Measurements from ENCODE around the gene PRKCH. TPM values are rescaled to one million over a fixed set of nuclear protein-coding genes. Genes with fewer than 3 reads are reported as not detected.
A peak's percentile ranks its signal among the peaks of the same experiment; 100 is the strongest.
"Not testable (repeated sequence)": the region's sequence is repeated elsewhere in the genome, so short reads cannot be mapped to it uniquely, and the experiment has no call there.

PRKCH gene
- total RNA-seq, 1 donor from 2014 or later = 209 TPM

DNA sequence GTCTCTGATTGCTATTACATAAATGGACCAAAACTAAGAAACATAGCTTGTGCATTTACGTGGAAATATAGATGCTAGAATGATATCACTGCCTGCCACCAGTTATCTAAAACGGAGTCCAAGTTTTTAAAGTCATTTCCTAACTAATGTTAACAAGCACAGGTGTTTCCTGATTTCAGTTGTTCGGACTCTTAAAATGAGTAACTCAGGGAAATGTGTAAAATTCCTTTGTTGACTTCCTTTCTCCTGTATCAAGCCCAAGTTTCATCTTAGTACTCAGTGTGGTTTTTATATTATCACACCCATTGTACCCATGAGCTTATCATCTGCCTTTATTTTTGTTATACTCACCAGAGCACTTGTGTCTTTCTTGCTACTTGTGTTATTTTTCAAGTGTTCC lies 13.2 kb upstream of the PRKCH start:
- DNase-seq (ENCODE audit: low read depth in 2 of 2) = peak; percentile 90 to 96

DNA sequence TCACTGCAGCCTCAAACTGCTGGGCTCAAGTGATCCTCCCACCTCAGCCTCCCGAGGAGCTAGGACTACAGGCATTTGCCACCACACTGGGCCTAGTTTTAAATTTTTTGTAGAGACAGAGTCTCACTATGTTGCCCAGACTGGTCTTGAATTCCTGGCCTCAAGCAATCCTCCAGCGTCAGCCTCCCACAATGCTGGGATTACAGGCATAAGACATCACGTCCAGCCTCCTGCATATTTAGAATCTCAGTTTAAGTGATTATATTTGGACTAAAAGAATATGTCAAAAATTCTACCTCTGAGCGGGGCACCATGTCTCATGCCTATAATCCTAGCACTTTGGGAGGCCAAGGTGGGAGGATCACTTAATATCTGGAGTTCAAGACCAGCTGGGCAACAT lies 12.7 kb upstream of the PRKCH start:
- not testable (repeated sequence) for DNase-seq (ENCODE audit: low read depth in 2 of 2)

DNA sequence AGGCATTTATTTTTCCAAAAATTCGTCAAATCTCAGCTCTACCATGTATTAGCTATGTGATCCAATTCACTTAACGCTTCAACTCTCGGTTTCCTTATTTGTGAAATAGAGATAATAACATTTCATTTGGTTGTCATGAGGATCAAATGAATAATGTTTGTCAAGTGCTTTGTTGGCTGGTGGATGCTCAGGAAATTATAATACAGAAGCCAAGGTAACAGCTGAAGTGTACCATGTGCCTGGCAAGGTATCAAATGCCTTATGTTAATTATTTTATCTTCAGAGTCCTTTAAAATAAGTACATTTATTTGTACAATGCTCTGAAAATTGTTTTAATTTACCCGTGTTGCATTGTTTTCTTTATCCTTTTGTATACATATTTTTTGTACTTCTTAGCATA lies 6.1 kb upstream of the PRKCH start:
- DNase-seq (ENCODE audit: low read depth in 2 of 2) = peak in 1 of 2 donors; percentile 55

DNA sequence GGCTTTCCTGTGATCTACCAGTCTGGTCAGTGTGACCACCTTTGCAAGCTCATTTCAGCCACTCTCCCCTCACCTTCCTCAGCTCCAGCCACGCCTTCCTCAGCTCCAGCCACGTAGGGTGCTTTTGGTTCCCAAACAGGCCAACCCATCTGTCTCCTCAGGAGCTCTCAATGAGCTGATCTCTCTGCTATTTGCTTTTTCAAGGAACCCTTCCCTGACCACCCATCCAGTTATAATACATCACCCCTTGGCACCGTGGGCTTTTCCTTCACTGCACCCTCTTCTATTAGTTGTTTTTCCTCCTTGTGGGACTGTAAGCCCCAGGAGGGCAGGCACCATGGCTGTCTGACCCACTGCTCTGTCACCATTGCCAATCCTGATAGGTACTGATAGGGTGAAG lies 2.3 kb upstream of the PRKCH start:
- DNase-seq (ENCODE audit: low read depth in 2 of 2) = no peak

DNA sequence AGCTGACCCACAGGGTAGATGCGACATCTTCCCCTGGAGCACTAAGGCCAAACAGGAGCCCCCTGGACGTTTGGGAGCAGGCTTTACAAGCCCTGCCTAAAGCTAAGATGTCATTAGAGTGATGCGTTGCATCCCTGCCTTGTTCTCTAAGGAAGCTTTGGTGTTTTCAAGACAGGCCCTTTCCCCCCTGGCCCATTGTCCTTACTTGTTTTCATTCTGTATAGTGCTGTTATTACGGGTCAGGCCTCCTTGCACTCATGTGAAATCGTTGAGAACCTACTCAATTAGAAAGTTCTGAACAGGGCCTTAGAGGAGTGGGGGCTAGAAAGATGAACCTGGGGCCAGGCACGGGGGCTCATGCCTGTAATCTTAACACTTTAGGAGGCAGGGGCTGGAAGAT lies 1.7 kb upstream of the PRKCH start:
- no peak for DNase-seq (ENCODE audit: low read depth in 2 of 2)

DNA sequence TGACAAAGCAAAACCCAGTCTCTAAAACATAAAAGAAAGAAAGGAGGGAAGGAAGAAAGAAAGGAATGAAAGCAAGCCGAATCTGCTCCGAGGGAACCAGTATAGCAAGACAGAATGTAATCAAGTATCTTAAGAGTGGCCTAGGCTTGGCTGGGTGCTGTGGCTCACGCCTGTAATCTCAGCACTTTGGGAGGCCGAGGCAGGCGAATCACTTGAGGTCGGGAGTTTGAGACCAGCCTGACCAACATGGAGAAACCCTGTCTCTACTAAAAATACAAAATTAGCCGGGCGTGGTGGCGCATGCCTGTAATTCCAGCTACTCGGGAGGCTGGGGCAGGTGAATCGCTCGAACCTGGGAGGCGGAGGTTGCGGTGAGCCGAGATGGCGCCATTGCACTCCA lies 1.2 kb upstream of the PRKCH start:
- DNase-seq (ENCODE audit: low read depth in 2 of 2) = not testable (repeated sequence)

DNA sequence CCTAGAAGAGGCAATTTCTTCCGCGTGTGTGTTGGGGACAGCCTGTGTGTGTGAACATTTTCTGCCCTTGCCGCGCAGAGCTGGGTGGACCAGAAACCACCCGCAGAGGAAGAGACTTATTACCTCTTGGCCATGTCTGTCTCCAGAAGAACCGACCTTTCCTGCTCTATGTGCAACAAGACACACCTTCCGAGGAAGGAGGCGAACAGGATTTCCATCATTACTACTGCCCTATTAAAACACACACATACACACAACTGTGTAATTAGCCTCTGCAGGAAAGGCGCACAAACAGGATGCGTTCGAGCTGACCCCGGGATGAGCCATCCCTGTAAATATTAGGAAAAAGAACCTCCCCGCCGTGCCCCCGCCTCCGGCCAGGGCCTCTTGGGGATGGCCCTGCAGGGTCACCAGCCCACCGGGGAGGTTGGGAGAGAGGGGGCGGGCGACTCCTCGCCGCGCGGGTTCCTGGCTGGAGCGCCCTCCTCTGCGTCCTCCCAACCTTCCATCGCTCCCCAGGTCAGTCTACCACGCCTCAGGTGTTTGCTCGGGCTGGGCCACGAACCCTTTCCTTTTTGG lies 484 bp upstream of the PRKCH start:
- peak in 1 of 2 donors; percentile 66 for DNase-seq (ENCODE audit: low read depth in 2 of 2)

DNA sequence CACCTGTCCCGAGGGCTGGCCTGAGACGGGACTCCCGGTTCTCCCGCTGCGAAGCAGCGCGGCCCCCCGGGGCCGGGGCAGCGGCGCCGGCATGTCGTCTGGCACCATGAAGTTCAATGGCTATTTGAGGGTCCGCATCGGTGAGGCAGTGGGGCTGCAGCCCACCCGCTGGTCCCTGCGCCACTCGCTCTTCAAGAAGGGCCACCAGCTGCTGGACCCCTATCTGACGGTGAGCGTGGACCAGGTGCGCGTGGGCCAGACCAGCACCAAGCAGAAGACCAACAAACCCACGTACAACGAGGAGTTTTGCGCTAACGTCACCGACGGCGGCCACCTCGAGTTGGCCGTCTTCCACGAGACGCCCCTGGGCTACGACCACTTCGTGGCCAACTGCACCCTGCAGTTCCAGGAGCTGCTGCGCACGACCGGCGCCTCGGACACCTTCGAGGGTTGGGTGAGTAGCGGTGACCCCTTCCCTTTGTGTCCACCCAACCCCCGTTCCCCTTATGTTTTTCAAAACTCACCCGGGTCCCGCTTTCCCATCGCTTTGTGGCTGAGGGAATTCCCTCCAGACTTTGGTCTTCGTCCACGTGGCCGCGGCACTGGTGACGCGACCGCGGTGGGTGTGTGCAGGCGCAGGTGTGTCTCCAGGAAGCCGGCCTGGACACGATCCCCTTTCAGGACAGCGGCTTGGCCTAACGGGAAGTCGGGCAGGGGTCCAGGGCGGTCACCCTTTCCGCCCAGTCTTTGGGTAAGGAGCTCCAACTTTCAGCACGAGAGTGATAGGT lies 826 bp downstream of the PRKCH start:
- peak in 1 of 2 donors; percentile 36 for DNase-seq (ENCODE audit: low read depth in 2 of 2)

DNA sequence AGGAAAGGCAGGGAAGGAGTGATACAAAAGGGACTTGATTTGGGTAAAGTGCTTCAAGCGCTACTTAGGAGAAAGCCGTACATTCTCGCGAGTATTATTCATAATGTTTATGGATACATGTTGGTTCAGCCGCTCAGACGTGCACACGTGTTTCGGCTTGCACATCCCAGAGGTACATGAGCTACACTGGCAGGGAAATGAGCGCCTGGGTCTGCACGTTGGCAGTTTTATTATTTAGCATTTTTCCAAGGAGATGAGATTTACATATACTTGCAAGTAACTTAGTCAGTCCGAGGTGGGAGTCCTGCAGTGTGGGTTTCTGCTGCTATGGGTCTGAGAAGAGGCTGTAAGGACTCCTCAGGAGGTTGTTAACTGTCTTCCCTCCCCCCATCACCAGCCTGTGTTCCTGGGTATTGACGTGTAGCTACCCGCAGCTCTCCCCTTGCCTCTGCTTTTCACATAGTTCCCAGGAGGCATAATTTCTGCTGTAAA lies 1.5 kb downstream of the PRKCH start:
- peak in 1 of 2 donors; percentile 79 for DNase-seq (ENCODE audit: low read depth in 2 of 2)

DNA sequence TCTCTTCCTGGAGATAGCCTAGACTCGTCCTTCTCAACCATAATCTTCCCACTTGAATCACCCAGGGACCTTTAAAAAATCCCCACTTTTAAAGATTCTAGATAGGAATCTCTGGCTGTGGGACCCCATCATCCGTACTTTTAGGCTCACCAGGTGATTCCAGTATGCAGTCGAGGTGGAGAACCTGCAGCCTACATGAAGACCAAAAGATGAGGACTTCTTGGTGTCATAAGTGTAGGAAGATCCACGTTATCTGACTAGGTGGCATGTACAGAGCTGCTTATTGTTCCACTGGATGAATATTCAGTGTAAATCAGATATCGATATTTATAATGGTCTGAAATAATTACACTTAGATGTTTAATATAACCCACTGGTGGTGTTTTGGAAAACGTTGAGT lies 2.6 kb downstream of the PRKCH start:
- DNase-seq (ENCODE audit: low read depth in 2 of 2) = no peak

DNA sequence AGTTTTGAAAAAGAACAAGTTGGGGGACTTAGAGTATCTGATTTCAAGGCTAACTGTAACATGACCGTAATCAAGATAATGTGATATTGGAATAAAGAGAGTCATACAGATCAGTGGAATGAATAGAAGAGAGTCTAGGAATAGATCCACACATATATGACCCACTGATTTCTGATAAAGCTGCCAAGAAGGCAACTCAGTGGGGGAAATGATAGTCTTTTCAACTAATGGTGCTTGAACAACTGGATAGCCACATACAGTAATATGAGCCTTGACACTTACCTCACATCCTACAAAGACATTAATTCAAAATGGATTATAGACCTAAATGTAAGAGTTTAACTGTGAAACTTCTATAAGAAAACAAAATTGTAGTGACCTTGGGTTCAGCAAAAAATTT lies 3.8 kb downstream of the PRKCH start:
- DNase-seq (ENCODE audit: low read depth in 2 of 2) = no peak

DNA sequence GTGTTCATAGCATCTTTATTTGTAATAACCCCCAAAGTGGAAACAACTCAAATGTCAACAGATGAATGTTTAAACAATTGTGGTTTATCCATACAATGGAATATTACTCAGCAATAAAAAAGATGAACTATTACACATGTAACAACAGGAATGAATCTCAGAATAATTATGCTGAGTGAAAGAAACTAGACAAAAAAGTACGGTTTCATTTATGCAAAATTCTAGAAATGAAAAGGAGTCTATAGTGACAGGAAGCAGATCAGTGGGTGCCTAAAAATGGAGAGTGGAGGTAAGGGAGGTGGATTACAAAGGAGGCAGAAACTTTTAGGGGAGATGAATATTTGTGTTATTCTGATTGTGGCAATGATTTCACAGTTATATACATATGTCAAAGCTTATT lies 4.8 kb downstream of the PRKCH start:
- DNase-seq (ENCODE audit: low read depth in 2 of 2) = no peak

DNA sequence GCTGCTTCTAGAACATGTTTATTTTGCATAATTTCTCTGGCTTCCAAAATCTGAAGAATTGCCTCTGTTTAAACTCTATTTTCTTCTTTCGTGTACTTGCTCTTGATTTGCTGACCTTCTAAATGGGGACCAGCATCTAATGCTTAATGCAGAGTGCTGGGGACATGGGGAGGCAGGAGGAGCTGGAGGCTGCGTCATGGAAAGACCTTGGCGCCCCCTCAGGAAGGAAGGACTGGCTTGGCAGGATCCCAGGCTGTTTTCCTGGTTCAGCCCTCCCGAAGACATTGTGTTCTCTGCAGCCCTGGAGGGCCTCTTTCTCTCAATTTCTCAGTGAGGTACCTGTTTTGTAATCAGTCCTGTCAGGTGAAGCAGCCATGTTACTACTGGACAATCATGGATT lies 5.5 kb downstream of the PRKCH start:
- peak; percentile 86 to 96 for DNase-seq (ENCODE audit: low read depth in 2 of 2)

DNA sequence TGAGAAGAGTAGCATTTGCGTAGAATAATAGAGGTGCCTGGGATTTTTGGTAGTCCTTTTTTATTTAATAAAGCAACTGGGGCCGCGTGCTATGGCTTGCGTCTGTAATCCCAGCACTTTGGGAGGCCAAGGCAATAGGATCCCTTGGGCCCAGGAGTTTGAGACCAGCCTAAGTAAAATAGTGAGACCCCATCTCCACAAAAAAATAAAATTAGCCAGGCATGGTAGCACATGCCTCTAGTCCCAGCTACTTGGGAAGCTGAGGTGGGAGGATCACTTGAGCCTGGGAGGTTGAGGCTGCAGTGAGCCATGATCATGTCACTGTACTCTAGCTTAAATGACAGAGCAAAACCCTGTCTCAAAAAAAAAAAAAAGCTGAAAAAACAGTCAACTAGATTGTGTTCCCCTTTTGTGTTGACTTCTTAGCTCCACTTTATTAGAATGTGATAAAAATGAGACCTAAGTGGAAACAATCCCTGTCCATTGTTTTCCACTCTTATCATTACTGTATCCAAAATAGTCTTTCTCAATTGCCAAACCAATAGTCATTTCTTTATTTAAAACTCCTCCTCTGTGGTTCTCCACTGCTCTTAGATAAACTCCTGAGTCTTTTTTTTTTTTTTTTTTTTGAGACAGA lies 7.4 kb downstream of the PRKCH start:
- no peak for DNase-seq (ENCODE audit: low read depth in 2 of 2)

DNA sequence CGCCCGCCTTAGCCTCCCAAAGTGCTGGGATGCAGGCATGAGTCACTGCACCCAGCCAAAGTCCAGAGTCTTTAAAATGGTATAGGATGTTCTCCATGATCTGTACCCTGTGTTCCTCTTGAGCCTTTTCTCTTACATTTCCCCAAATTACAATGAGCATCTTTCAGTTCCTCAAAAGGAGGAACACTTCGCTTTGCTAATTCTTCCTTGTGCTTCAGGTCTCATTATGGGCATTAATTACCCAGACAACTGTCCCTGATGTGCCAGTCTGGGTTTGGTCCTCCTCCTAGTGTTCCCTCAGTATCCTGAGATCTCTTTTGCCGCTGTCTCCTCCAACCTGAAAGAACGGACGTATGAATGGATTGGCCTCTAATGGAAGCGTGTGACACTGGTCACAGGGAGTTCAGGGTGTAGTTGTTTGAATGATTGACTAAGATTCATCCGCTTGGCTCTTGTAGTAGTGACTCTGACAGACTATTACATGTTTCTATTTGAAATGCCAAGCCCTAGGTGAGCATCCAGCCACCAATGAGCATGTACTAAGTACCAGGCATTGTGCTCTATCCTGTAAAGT lies 8.2 kb downstream of the PRKCH start:
- DNase-seq (ENCODE audit: low read depth in 2 of 2) = no peak

DNA sequence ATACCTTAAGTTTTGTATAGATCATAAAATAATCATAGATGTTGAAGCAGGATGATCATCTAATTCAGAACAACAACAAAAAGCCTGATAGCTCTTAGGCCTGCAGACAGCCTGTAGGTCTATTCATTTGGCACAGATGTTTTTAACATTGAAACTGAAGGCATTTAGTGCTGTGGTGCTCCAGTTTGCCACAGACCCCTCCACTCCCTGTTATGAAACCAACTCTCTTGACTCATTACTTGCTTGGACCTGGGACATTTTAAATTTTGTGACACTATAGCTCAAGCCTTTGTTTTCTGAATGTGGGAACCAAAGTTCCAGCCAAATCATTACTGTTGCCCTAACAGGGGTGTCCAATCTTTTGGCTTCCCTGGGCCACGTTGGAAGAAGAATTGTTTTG lies 9.1 kb downstream of the PRKCH start:
- no peak for DNase-seq (ENCODE audit: low read depth in 2 of 2)

DNA sequence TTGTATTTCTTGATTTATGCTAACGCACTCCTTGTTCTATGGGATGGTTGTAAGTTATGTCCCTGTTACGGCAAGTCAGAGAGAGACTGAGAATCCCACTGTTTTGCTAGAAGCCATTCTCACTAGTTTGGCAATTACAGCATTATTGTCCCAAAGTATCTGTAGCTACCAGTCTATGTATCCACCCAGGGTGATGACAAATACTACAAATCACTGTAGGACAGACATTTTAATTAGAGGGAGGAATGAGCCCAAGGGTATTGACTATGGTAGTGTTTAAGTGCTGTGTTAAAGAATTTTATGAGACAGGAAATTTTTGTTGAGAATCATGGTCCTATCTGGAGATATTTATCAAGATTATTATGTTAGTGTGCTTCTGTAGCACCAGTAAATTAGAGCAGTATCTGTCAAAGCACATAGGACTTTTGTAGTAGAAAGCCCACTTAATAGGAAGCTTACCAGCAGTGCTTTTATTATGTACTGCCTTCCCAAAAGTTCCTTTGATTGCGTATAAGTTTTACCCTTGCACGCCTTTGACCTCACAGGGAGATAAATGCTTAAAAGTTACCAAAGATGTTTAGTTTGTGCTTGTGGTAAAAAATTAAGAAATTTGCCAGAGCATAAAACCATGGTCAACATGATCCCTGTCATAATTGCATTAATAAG lies 10.7 kb downstream of the PRKCH start:
- no peak for DNase-seq (ENCODE audit: low read depth in 2 of 2)

DNA sequence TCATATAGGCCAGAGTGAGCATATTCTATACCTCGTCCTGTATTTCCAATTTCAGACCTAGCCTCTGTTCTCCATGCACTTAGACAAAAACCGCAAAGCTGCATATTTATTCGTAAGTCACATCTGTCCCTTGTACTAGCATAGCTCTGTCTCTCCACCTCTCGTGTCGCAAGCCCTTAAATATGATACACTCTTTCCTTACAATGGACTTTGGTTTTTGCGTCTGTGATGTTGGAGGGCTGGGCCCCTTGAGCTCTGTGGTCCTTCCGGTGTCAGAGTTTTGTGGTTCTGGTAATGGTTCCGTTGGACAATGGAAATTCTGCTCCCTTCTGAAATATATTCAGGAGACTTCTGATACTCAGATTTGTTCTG lies 11.3 kb downstream of the PRKCH start:
- no peak for DNase-seq (ENCODE audit: low read depth in 2 of 2)

DNA sequence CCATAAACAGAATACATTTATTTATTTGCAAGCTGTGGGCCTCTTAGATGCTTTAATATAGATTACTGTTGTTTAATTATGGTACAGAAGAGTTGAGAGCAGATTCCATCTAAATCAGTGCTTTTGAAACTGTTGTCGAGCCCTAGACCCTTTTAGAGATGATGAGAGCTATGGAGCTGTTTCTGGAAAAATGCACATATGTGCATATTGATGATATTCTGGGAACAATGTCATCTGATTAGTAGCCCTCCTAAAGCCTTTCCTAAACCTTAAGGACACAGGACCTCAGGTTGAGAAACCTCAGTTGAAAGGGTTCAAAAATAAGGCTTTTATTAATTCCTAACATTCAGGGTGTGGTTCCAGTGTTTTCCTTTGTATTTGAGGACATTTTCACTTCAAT lies 11.7 kb downstream of the PRKCH start:
- no peak for DNase-seq (ENCODE audit: low read depth in 2 of 2)

DNA sequence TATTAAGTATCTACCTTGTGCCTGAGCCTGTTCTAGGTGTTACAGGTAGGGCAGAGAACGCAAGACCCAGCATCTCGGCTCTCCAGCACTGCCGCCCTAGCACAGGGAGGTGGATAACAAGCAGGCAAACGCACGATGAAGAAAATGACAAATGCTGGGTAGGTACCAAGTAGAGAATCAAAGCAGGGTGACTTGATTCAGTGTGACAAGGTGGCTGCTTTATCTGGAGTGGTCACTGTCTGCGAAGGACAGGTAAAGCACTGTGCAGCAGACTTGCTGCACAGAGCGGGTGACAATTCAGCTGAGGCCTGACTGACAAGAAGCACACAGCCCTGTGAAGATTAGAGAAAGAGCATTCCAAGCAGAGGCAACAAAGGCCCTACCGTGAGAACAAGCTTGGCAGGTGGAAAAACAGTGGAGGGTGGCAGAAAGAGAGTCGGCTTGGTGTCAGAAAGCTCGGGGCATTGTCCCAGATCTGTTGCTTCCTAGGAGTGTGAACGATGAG lies 12.9 kb downstream of the PRKCH start:
- no peak for DNase-seq (ENCODE audit: low read depth in 2 of 2)

DNA sequence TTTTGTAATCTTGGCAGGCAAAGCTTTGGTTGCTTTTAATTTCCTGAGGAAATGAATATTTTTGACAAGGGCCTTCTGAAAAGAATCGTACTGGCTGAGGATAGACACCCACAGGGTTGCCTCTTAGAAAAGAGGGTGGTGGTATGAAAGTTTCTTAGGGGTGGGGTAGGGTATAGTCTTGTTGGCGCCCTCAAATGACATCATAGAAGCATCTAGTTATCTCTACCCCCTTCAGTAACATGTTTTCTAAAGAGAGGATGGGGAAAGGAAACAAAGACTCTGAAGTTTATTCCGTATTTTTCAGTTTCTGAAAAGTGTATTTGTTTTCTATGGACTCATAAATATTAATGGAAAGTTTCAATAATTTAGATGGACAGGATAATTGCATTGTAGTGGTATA lies 13.7 kb downstream of the PRKCH start:
- no peak for DNase-seq (ENCODE audit: low read depth in 2 of 2)

All from dermis microvascular lymphatic vessel endothelial cell (primary cell).